Neural cell (in vitro differentiated cells): ENCODE measurements around the gene TRIM37. TPM values are rescaled to one million over a fixed set of nuclear protein-coding genes. Genes with fewer than 3 reads are reported as not detected.
A peak's percentile ranks its signal among the peaks of the same experiment; 100 is the strongest.

Source experiments
- H2AFZ ChIP-seq: fragments of 200-600, 300-800 bp; sonication (generic), shearing (Covaris generic); 2 replicates; pipeline ENCODE4 v1.6.0; 2014; ENCODE audit warnings: low read depth, mild to moderate bottlenecking, antibody characterized with exemption, low read length, moderate library complexity
- H3F3A ChIP-seq: fragments of 200-600 bp; shearing (Covaris generic); 2 replicates; pipeline ENCODE4 v1.6.1; 2016; ENCODE audit warnings: mild to moderate bottlenecking, moderate library complexity, mixed read lengths, antibody characterized with exemption, low read length; ENCODE audit not compliant: insufficient read depth, poor library complexity, severe bottlenecking
- H3K27ac ChIP-seq: fragments of 200-600, 300-800 bp; sonication (generic), shearing (Covaris generic); 2 replicates; pipeline ENCODE4 v1.5.1; 2014; ENCODE audit warnings: mild to moderate bottlenecking, low read length, moderate library complexity
- H3K27me3 ChIP-seq: fragments of 300-800, 200-600 bp; sonication (generic), shearing (Covaris generic); 2 replicates; pipeline ENCODE4 v1.6.0; 2014; ENCODE audit warnings: mild to moderate bottlenecking, low read depth, low read length, moderate library complexity; ENCODE audit not compliant: insufficient read depth
- H3K36me3 ChIP-seq: fragments of 300-800, 200-600 bp; sonication (generic), shearing (Covaris generic); 2 replicates; pipeline ENCODE4 v1.5.1; 2014; ENCODE audit warnings: mild to moderate bottlenecking, antibody characterized with exemption, low read length, moderate library complexity; ENCODE audit not compliant: insufficient read depth
- H3K4me2 ChIP-seq: fragments of 300-800, 200-600 bp; sonication (generic), shearing (Covaris generic); 2 replicates; pipeline ENCODE4 v1.6.0; 2014; ENCODE audit warnings: mild to moderate bottlenecking, low read length
- H3K4me3 ChIP-seq: fragments of 300-800, 200-600 bp; sonication (generic), shearing (Covaris generic); 2 replicates; pipeline ENCODE4 v1.5.1; 2014; ENCODE audit warnings: mild to moderate bottlenecking, low read length, moderate library complexity
- H3K79me2 ChIP-seq: fragments of 200-600 bp; shearing (Covaris generic); replicated peaks from 2 replicates; pipeline ENCODE4 v1.6.0; 2014; ENCODE audit warnings: mild to moderate bottlenecking, low read length, moderate library complexity; ENCODE audit not compliant: insufficient read depth
- H3K9ac ChIP-seq: fragments of 300-800, 200-600 bp; sonication (generic), shearing (Covaris generic); 2 replicates; pipeline ENCODE4 v1.6.1; 2016; ENCODE audit warnings: mild to moderate bottlenecking, low read length, mixed read lengths
- H3K9me2 ChIP-seq: fragments of 200-600 bp; shearing (Covaris generic); 2 replicates; pipeline ENCODE4 v1.6.1; 2016; ENCODE audit warnings: mild to moderate bottlenecking, low read length, mixed read lengths; ENCODE audit not compliant: insufficient read depth
- H3K9me3 ChIP-seq: fragments of 200-600, 300-800 bp; sonication (generic), shearing (Covaris generic); 2 replicates; pipeline ENCODE4 v1.6.1; 2016; ENCODE audit warnings: mild to moderate bottlenecking, mixed run types, low read length, moderate library complexity, mixed read lengths
- H4K20me1 ChIP-seq: fragments of 200-600 bp; shearing (Covaris generic); 2 replicates; pipeline ENCODE4 v1.6.1; 2016; ENCODE audit warnings: mild to moderate bottlenecking, mixed run types; ENCODE audit not compliant: insufficient read depth
- CTCF ChIP-seq: fragments of 450-650 bp; IDR thresholded peaks from 2 replicates; pipeline ENCODE4 v1.5.1; 2014; ENCODE audit warnings: antibody characterized with exemption, mild to moderate bottlenecking, moderate library complexity; ENCODE audit not compliant: poor library complexity, severe bottlenecking
- EP300 ChIP-seq: fragments of 450-650 bp; conservative IDR thresholded peaks from 2 replicates; pipeline ENCODE4 v1.6.1; 2014; ENCODE audit warnings: antibody characterized with exemption, mild to moderate bottlenecking, moderate library complexity; ENCODE audit not compliant: poor library complexity, severe bottlenecking
- EZH2 ChIP-seq: fragments of 200-600, 300-800 bp; shearing (Covaris generic), sonication (generic); IDR thresholded peaks from 2 replicates; pipeline ENCODE4 v1.6.1; 2014; ENCODE audit warnings: antibody characterized with exemption, low read length, borderline replicate concordance, mild to moderate bottlenecking; ENCODE audit not compliant: insufficient read depth, poor library complexity, severe bottlenecking
- MXI1 ChIP-seq: fragments of 450-650 bp; conservative IDR thresholded peaks from 2 replicates; pipeline ENCODE4 v1.6.1; 2014; ENCODE audit warnings: antibody characterized with exemption, mild to moderate bottlenecking; ENCODE audit not compliant: poor library complexity, severe bottlenecking
- POLR2AphosphoS5 ChIP-seq: IDR thresholded peaks from 2 replicates; pipeline ENCODE4 v1.6.1; 2012
- RAD21 ChIP-seq: fragments of 450-650 bp; conservative IDR thresholded peaks from 2 replicates; pipeline ENCODE4 v1.6.1; 2014; ENCODE audit warnings: antibody characterized with exemption, mild to moderate bottlenecking, moderate library complexity
- REST ChIP-seq: IDR thresholded peaks from 2 replicates; pipeline ENCODE4 v1.6.1; 2012; ENCODE audit warnings: borderline replicate concordance
- SMC3 ChIP-seq: fragments of 450-650 bp; conservative IDR thresholded peaks from 2 replicates; pipeline ENCODE4 v1.6.1; 2014; ENCODE audit warnings: antibody characterized with exemption, mild to moderate bottlenecking, moderate library complexity; ENCODE audit not compliant: poor library complexity
- TAF1 ChIP-seq: IDR thresholded peaks from 2 replicates; pipeline ENCODE4 v1.6.1; 2012; ENCODE audit warnings: low read depth
- polyA minus RNA-seq: library from RNA; depleted of rRNA, polyadenylated mRNA; stranded (reverse); fragments of >200 nt; gene quantifications from 2 replicates; pipeline ENCODE4 v1.2.3, GENCODE V29; 2014
- polyA plus RNA-seq: library from polyadenylated mRNA; depleted of rRNA; stranded (reverse); fragments of >200 nt; gene quantifications from 2 replicates; pipeline ENCODE4 v1.2.3, GENCODE V29; 2014

Gene TRIM37
- polyA plus RNA-seq = 65.2 and 79.7 TPM in 2 replicates
- polyA minus RNA-seq = 94.2 and 97.0 TPM in 2 replicates

- peak within 1 kb of the TSS; percentile 41 for H2AFZ ChIP-seq
- H3K9me2 ChIP-seq = no peaks in the 10 kb centered on the region
- TF ChIP-seq EZH2 (no peak), CTCF (peak; percentile 49), RAD21 (peak; percentile 9), SMC3 (peak; percentile 9), POLR2AphosphoS5 (peak; percentile 83), TAF1 (peak; percentile 53), REST (peak; percentile 37), MXI1 (peak; percentile 100), EP300 (peak; percentile 10)
- peak within 1 kb of the TSS; percentile 94 for H3K4me2 ChIP-seq
- no peaks in the 10 kb centered on the region for H4K20me1 ChIP-seq
- no peaks in the 10 kb centered on the region for H3K36me3 ChIP-seq
- H3K9ac ChIP-seq = peak within 1 kb of the TSS; percentile 88
- H3F3A ChIP-seq = peaks cover 6% of the 10 kb centered on the region
- no peaks in the 10 kb centered on the region for H3K27me3 ChIP-seq
- H3K27ac ChIP-seq = peak within 1 kb of the TSS; percentile 79
- peak within 1 kb of the TSS; percentile 94 for H3K4me3 ChIP-seq
- H3K9me3 ChIP-seq = no peaks in the 10 kb centered on the region
- peaks cover 21% of the 10 kb centered on the region for H3K79me2 ChIP-seq
These were observed at the start of gene TRIM37 for GRCh38 chr17:59106463-59107305. TSS of gene TRIM37 (minus strand) at chr17:59106880. CDS start at chr17:59106461, 419 bp downstream.

- Histone ChIP-seq H3K4me2 (peak within 1 kb of the TSS; percentile 68), H3K79me2 (peaks cover 68% of the 10 kb centered on the region), H3K27ac (peak within 1 kb of the TSS; percentile 99), H3K27me3 (no peaks in the 10 kb centered on the region), H3F3A (no peaks in the 10 kb centered on the region), H3K9me3 (no peaks in the 10 kb centered on the region), H3K4me3 (peak within 1 kb of the TSS; percentile 86), H2AFZ (peak within 1 kb of the TSS; percentile 93), H3K9ac (peak within 1 kb of the TSS; percentile 92), H3K9me2 (no peaks in the 10 kb centered on the region), H4K20me1 (no peaks in the 10 kb centered on the region), H3K36me3 (no peaks in the 10 kb centered on the region)
- TF ChIP-seq EZH2 (no peak), MXI1 (peak; percentile 100), POLR2AphosphoS5 (peak; percentile 18)
These were observed 48.9 kb upstream of the TRIM37 start, which contains the start of gene PRR11 for GRCh38 chr17:59155439-59156177. TSS of gene PRR11 (plus strand) at chr17:59155746. CDS start at chr17:59169753, 14,007 bp downstream.
